PC-9 (cell line): ENCODE measurements around the gene VWA3B. TPM values are rescaled to one million over a fixed set of nuclear protein-coding genes. Genes with fewer than 3 reads are reported as not detected.

Experiments
- BruUV-seq: library from RNA; stranded (reverse); fragments of 400-500 nt; replicated peaks from 2 replicates; lab custom pipeline; 2021; lab: Mats Ljungman, UMichigan
- CTCF ChIA-PET: fragments of 300-600 bp; sonication (Branson Sonifier 250); formaldehyde crosslinking; loops from one replicate; lab custom pipeline; 2022; ENCODE audit warnings: antibody characterized with exemption; lab: Charles Lee
- POLR2A ChIA-PET: fragments of 300-600 bp; sonication (Branson Sonifier 250); formaldehyde crosslinking; loops from one replicate; lab custom pipeline; 2022; ENCODE audit warnings: antibody characterized with exemption; ENCODE audit not compliant: unreplicated experiment; lab: Charles Lee
- DNase-seq, 2 experiments: peaks; one replicate each; pipeline versions ENCODE4 v3.0.0 to v3.0.0-alpha.2; 2015 to 2022; ENCODE audit warnings: mixed read lengths in 1 of 2
- H2AFZ ChIP-seq: fragments of 200-600 bp; sonication (generic); 2 replicates; pipeline ENCODE4 v1.8.1; 2017; ENCODE audit warnings: antibody characterized with exemption
- H3F3A ChIP-seq: fragments of 200-600 bp; sonication (generic); 2 replicates; pipeline ENCODE4 v1.8.1; 2017; ENCODE audit warnings: antibody characterized with exemption, mild to moderate bottlenecking, low read depth; ENCODE audit not compliant: insufficient read depth
- H3K27ac ChIP-seq: fragments of 200-600 bp; sonication (generic); 2 replicates; pipeline ENCODE4 v1.6.1; 2016; ENCODE audit warnings: mixed run types
- H3K27me3 ChIP-seq: fragments of 200-600 bp; sonication (generic); 2 replicates; pipeline ENCODE4 v1.6.1; 2016; ENCODE audit warnings: low read depth, mixed run types; ENCODE audit not compliant: insufficient read depth
- H3K36me3 ChIP-seq: fragments of 200-600 bp; sonication (generic); 2 replicates; pipeline ENCODE4 v1.6.1; 2016; ENCODE audit warnings: low read depth, mixed run types
- H3K4me1 ChIP-seq: fragments of 200-600 bp; sonication (generic); replicated peaks from 2 replicates; pipeline ENCODE4 v1.6.1; 2016; ENCODE audit warnings: mixed run types; ENCODE audit not compliant: insufficient read depth
- H3K4me2 ChIP-seq: fragments of 200-600 bp; sonication (generic); 2 replicates; pipeline ENCODE4 v1.6.1; 2017; ENCODE audit warnings: mixed run types
- H3K4me3 ChIP-seq: fragments of 200-600 bp; sonication (generic); 2 replicates; pipeline ENCODE4 v1.6.1; 2016; ENCODE audit warnings: mixed run types
- H3K79me2 ChIP-seq: fragments of 200-600 bp; sonication (generic); 2 replicates; pipeline ENCODE4 v1.6.1; 2017; ENCODE audit warnings: low read depth, mixed run types
- H3K9me2 ChIP-seq: fragments of 200-600 bp; sonication (generic); 2 replicates; pipeline ENCODE4 v1.8.1; 2017; ENCODE audit warnings: mild to moderate bottlenecking; ENCODE audit not compliant: insufficient read depth
- H3K9me3 ChIP-seq: fragments of 200-600 bp; sonication (generic); 2 replicates; pipeline ENCODE4 v1.8.1; 2016; ENCODE audit warnings: low read depth; ENCODE audit not compliant: insufficient read depth
- H4K20me1 ChIP-seq: fragments of 200-600 bp; sonication (generic); 2 replicates; pipeline ENCODE4 v1.8.1; 2017; ENCODE audit not compliant: insufficient read depth
- EZH2 ChIP-seq: fragments of 200-600 bp; sonication (generic); IDR thresholded peaks from 2 replicates; pipeline ENCODE4 v1.8.0; 2017; ENCODE audit warnings: antibody characterized with exemption, low read depth
- intact Hi-C: fragments of 100-400 bp; cut with micrococcal nuclease; formaldehyde crosslinking; loops from one replicate; pipeline ENCODE4 v1.10.0; 2022; ENCODE audit not compliant: unreplicated experiment
- total RNA-seq: library from RNA; stranded (reverse); gene quantifications from 2 replicates; pipeline ENCODE4 v1.2.3, GENCODE V29; 2021
- TF ChIP-seq, protein P1 (sequence below): fragments of 200-600 bp; sonication (generic); conservative IDR thresholded peaks from 2 replicates; pipeline ENCODE4 v1.6.1; 2017; ENCODE audit warnings: mixed run types, antibody characterized with exemption, mild to moderate bottlenecking, moderate library complexity

The VWA3B gene
- total RNA-seq, 1 experiment from 2014 or later, result not detected

DNA sequence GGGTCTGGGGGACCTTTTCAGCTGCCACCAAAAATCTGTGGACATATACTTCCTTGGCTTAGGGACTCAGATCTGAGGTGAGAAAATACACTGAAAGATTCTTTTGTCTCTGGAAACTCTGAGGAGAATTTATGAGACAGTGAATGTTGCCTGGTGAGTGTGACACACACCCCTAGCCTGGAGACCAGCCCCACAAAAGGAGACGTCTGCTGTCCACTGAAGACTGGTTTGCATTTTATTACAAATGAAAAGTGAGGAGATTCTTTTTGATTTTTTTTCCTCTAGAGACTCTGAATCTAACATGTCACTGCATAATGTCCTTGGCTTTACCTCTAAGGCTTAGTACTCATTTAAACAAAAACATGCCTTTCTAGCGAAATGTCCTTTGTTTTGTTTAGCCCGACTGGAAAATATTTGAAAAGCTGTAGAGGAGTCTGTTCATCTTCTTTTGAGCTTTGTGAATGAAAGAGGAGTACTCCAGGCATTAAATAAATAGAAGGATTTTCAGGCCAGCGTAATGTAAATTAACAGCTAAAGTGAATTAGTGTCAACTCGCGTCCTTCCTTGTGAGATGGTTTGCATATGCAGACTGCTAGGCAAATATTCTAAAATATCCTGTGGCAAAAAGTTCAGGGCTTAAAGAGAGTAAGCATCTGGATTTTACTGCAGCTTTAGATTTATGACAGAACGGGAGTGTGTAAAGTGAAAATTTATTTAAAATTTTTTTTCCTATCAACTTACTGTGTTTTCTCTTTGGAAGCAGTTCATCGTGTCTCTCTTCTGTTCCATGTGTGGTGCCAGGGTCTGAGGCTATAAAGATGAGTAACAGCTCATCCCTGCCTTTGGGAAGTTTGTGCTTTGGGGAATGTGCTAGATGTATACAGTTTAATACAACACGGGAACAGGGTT, 125.4 kb downstream of the VWA3B start:
- Histone ChIP-seq H3F3A (no peaks in the 10 kb centered on the region), H3K27me3 (peaks cover 64% of the 10 kb centered on the region), H3K4me3 (no peak overlapping the region), H3K9me3 (0 out of 2 replicates have a peak, but pooled peaks cover 3% of the 10 kb centered on the region), H4K20me1 (no peaks in the 10 kb centered on the region), H2AFZ (no peak overlapping the region), H3K4me2 (no peak overlapping the region), H3K79me2 (no peaks in the 10 kb centered on the region), H3K9me2 (no peaks in the 10 kb centered on the region; the same call in 1 of the 2 replicates), H3K27ac (no peak overlapping the region), H3K4me1 (no peaks in the 10 kb centered on the region), H3K36me3 (no peaks in the 10 kb centered on the region)
- TF ChIP-seq, protein P1, sequence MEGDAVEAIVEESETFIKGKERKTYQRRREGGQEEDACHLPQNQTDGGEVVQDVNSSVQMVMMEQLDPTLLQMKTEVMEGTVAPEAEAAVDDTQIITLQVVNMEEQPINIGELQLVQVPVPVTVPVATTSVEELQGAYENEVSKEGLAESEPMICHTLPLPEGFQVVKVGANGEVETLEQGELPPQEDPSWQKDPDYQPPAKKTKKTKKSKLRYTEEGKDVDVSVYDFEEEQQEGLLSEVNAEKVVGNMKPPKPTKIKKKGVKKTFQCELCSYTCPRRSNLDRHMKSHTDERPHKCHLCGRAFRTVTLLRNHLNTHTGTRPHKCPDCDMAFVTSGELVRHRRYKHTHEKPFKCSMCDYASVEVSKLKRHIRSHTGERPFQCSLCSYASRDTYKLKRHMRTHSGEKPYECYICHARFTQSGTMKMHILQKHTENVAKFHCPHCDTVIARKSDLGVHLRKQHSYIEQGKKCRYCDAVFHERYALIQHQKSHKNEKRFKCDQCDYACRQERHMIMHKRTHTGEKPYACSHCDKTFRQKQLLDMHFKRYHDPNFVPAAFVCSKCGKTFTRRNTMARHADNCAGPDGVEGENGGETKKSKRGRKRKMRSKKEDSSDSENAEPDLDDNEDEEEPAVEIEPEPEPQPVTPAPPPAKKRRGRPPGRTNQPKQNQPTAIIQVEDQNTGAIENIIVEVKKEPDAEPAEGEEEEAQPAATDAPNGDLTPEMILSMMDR, result no peak
- TF ChIP-seq EZH2, result no peak
- POLR2A ChIA-PET, result no interaction called here
- DNase-seq, result no peak
- CTCF ChIA-PET, result no interaction called here
- intact Hi-C loops, result no loop called here
- no TSS peak for BruUV-seq

DNA sequence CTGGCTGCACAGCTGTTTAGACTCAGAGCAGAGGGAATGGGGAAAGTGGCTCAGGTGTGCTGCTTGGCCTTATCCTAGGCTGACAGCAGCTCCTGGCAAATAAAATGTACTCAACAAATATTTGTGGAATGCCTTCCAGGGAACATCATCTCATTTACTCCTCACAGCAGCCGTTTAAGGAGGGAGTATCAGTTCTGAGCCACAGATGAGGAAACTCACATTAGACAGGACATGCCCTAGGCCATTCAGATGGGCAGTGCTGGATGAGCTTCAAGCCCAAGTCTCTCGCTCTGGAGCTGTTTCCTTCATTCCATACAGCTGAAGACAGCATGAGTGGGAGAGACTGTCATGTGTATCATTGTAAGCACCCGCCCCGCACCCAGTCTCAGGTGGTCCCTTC, 129.6 kb downstream of the VWA3B start:
- Histone ChIP-seq H3K9me2 (no peaks in the 10 kb centered on the region; the same call in 1 of the 2 replicates), H3K4me2 (no peak overlapping the region), H3K9me3 (peaks cover 10% of the 10 kb centered on the region), H3F3A (no peaks in the 10 kb centered on the region), H3K4me3 (no peak overlapping the region), H3K27me3 (peaks cover 69% of the 10 kb centered on the region), H4K20me1 (no peaks in the 10 kb centered on the region), H3K36me3 (no peaks in the 10 kb centered on the region), H3K27ac (no peak overlapping the region), H3K4me1 (no peaks in the 10 kb centered on the region), H2AFZ (no peak overlapping the region), H3K79me2 (no peaks in the 10 kb centered on the region)
- intact Hi-C loops, result no loop called here
- no peak for DNase-seq
- CTCF ChIA-PET, result no interaction called here
- POLR2A ChIA-PET, result no interaction called here
- no peak for TF ChIP-seq EZH2
- TF ChIP-seq, protein P1, result no peak
- BruUV-seq, result no TSS peak

DNA sequence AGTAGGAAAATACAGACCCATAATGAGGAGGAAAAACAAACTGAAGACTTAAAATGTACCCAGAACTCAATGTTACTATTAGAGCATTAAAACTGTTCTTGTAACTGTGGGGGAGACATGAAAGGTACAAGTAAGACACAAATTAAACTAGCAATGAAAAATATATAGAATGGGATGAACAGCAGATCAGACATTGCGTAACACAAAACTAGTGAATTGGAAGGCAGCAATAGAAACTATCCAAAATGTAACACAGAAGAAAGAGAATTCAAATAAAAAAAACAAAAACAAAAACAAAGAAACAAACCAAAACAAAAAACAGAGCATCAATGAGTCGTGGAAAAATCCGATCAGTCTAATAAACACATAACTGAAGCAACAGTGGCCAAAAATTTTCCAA, 132.2 kb downstream of the VWA3B start:
- Histone ChIP-seq H3K27ac (no peak overlapping the region), H3K4me2 (no peak overlapping the region), H4K20me1 (no peaks in the 10 kb centered on the region), H3K9me3 (peaks cover 13% of the 10 kb centered on the region), H3K27me3 (peaks cover 43% of the 10 kb centered on the region), H3K79me2 (no peaks in the 10 kb centered on the region), H3K4me3 (no peak overlapping the region), H3F3A (no peaks in the 10 kb centered on the region), H2AFZ (no peak overlapping the region), H3K36me3 (no peaks in the 10 kb centered on the region), H3K9me2 (no peaks in the 10 kb centered on the region; the same call in 1 of the 2 replicates), H3K4me1 (no peaks in the 10 kb centered on the region)
- TF ChIP-seq, protein P1, result no peak
- no peak for TF ChIP-seq EZH2
- POLR2A ChIA-PET, result no interaction called here
- intact Hi-C loops, result no loop called here
- no peak for DNase-seq
- no TSS peak for BruUV-seq
- CTCF ChIA-PET, result no interaction called here
